Liver (tissue), 3 donors: ENCODE data around the gene CARD11.

Experiments
- EGR1 ChIP-seq, 2 donors: IDR thresholded peaks; 2 replicates each; pipeline ENCODE4 v1.6.1; 2016 to 2018; ENCODE audit warnings: antibody characterized with exemption in 2 of 2, low read depth in 2 of 2
- FOXA1 ChIP-seq: IDR thresholded peaks from 2 replicates; pipeline ENCODE4 v1.6.1; 2016; ENCODE audit warnings: antibody characterized with exemption
- GABPA ChIP-seq, 2 donors: IDR thresholded peaks in 1 of 2; conservative IDR thresholded peaks in 1 of 2; 2 replicates each; pipeline ENCODE4 v1.6.1; 2016; ENCODE audit warnings: antibody characterized with exemption in 2 of 2, mild to moderate bottlenecking in 1 of 2, moderate library complexity in 1 of 2
- HNF4A ChIP-seq, 2 donors: conservative IDR thresholded peaks; 2 replicates each; pipeline ENCODE4 v1.6.1; 2016; ENCODE audit warnings: antibody characterized with exemption in 2 of 2, mild to moderate bottlenecking in 2 of 2
- JUND ChIP-seq, 2 donors: IDR thresholded peaks; 2 replicates each; pipeline ENCODE4 v1.6.1; 2016; ENCODE audit warnings: antibody characterized with exemption in 2 of 2
- RAD21 ChIP-seq, 2 donors: IDR thresholded peaks; 2 replicates each; pipeline ENCODE4 v1.6.1; 2016; ENCODE audit warnings: antibody characterized with exemption in 2 of 2, mild to moderate bottlenecking in 2 of 2
- SP1 ChIP-seq: IDR thresholded peaks from 2 replicates; pipeline ENCODE4 v1.6.1; 2018; ENCODE audit warnings: antibody characterized with exemption, mild to moderate bottlenecking
- TAF1 ChIP-seq: conservative IDR thresholded peaks from 2 replicates; pipeline ENCODE4 v1.6.1; 2016; ENCODE audit warnings: antibody characterized with exemption, mild to moderate bottlenecking
- YY1 ChIP-seq: IDR thresholded peaks from 2 replicates; pipeline ENCODE4 v1.6.1; 2016; ENCODE audit warnings: antibody characterized with exemption, mild to moderate bottlenecking
- TF ChIP-seq, protein P1 (sequence below): IDR thresholded peaks from 2 replicates; pipeline ENCODE4 v1.6.1; 2016; ENCODE audit warnings: antibody characterized with exemption
- TF ChIP-seq, protein P2 (sequence below): fragments of 150-350 bp; IDR thresholded peaks from 2 replicates; pipeline ENCODE4 v1.5.1; 2017; ENCODE audit warnings: improper control_type of control experiment, low read depth, low read length; ENCODE audit not compliant: missing input control
- TF ChIP-seq, protein P3 (sequence below): IDR thresholded peaks from 2 replicates; pipeline ENCODE4 v1.6.1; 2016; ENCODE audit warnings: antibody characterized with exemption, mild to moderate bottlenecking
- TF ChIP-seq, protein P4 (sequence below): IDR thresholded peaks from 2 replicates; pipeline ENCODE4 v1.6.1; 2016; ENCODE audit warnings: antibody characterized with exemption
- donor health status: healthy.
- donor health status: healthy.

DNA sequence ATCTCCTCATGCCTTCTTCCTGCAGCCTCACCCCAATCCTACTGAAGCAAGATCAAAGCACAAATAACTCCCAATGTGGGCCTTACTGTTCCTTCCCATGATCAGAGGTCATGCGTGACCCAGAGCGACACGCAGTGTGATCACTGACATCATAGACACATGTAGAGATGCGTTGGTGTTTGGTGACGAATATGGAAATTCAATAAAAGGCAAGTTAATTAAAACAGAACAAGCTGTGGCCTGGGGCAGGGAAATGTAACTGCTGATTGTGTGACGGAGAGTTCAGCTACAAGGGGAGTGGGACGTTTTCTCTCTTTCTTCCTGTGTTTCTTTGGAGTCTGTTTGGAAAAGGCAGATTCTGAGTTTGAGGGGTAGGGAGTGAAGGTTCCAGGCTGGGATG is 34.8 kb upstream of the CARD11 start:
- no peak for TF ChIP-seq YY1
- TF ChIP-seq, protein P1, sequence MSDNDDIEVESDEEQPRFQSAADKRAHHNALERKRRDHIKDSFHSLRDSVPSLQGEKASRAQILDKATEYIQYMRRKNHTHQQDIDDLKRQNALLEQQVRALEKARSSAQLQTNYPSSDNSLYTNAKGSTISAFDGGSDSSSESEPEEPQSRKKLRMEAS: no peak
- no peak for TF ChIP-seq TAF1
- TF ChIP-seq, protein P2, sequence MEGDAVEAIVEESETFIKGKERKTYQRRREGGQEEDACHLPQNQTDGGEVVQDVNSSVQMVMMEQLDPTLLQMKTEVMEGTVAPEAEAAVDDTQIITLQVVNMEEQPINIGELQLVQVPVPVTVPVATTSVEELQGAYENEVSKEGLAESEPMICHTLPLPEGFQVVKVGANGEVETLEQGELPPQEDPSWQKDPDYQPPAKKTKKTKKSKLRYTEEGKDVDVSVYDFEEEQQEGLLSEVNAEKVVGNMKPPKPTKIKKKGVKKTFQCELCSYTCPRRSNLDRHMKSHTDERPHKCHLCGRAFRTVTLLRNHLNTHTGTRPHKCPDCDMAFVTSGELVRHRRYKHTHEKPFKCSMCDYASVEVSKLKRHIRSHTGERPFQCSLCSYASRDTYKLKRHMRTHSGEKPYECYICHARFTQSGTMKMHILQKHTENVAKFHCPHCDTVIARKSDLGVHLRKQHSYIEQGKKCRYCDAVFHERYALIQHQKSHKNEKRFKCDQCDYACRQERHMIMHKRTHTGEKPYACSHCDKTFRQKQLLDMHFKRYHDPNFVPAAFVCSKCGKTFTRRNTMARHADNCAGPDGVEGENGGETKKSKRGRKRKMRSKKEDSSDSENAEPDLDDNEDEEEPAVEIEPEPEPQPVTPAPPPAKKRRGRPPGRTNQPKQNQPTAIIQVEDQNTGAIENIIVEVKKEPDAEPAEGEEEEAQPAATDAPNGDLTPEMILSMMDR: no peak
- no peak for TF ChIP-seq JUND (IDR thresholded peaks at IDR 0.05)
- no peak for TF ChIP-seq HNF4A (conservative IDR thresholded peaks at IDR 0.05)
- TF ChIP-seq RAD21 (IDR thresholded peaks at IDR 0.05): no peak
- TF ChIP-seq, protein P3, sequence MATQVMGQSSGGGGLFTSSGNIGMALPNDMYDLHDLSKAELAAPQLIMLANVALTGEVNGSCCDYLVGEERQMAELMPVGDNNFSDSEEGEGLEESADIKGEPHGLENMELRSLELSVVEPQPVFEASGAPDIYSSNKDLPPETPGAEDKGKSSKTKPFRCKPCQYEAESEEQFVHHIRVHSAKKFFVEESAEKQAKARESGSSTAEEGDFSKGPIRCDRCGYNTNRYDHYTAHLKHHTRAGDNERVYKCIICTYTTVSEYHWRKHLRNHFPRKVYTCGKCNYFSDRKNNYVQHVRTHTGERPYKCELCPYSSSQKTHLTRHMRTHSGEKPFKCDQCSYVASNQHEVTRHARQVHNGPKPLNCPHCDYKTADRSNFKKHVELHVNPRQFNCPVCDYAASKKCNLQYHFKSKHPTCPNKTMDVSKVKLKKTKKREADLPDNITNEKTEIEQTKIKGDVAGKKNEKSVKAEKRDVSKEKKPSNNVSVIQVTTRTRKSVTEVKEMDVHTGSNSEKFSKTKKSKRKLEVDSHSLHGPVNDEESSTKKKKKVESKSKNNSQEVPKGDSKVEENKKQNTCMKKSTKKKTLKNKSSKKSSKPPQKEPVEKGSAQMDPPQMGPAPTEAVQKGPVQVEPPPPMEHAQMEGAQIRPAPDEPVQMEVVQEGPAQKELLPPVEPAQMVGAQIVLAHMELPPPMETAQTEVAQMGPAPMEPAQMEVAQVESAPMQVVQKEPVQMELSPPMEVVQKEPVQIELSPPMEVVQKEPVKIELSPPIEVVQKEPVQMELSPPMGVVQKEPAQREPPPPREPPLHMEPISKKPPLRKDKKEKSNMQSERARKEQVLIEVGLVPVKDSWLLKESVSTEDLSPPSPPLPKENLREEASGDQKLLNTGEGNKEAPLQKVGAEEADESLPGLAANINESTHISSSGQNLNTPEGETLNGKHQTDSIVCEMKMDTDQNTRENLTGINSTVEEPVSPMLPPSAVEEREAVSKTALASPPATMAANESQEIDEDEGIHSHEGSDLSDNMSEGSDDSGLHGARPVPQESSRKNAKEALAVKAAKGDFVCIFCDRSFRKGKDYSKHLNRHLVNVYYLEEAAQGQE: no peak
- TF ChIP-seq SP1: no peak
- TF ChIP-seq, protein P4, sequence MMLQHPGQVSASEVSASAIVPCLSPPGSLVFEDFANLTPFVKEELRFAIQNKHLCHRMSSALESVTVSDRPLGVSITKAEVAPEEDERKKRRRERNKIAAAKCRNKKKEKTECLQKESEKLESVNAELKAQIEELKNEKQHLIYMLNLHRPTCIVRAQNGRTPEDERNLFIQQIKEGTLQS: no peak
- no peak for TF ChIP-seq FOXA1
- TF ChIP-seq EGR1 (IDR thresholded peaks at IDR 0.05; ENCODE audit: low read depth in 2 of 2): no peak
- TF ChIP-seq GABPA (IDR thresholded peaks at IDR 0.05 in 1 of 2, conservative IDR thresholded peaks at IDR 0.05 in 1 of 2): no peak
